GM23338 (cell line): ENCODE measurements around the gene PHAF1. TPM values are rescaled to one million over a fixed set of nuclear protein-coding genes. Genes with fewer than 3 reads are reported as not detected.
A peak's percentile ranks its signal among the peaks of the same experiment; 100 is the strongest.

Source experiments
- ATAC-seq: fragments of 200-7000 bp; cut with Tn5 transposase; 3 replicates; pipeline ENCODE4 v1.9.1; 2020
- DNase-seq: peaks from one replicate; pipeline ENCODE4 v3.0.0-alpha.2; 2015; ENCODE audit warnings: low spot score
- H2AFZ ChIP-seq: fragments of 200-600 bp; sonication (generic); 2 replicates; pipeline ENCODE4 v1.8.0; 2016; ENCODE audit warnings: antibody characterized with exemption, mild to moderate bottlenecking, moderate library complexity
- H3F3A ChIP-seq: fragments of 200-600 bp; sonication (generic); replicated peaks from 2 replicates; pipeline ENCODE4 v1.8.0; 2017; ENCODE audit warnings: antibody characterized with exemption, mixed run types, low read depth
- H3K27ac ChIP-seq: fragments of 200-600 bp; sonication (generic); 2 replicates; pipeline ENCODE4 v1.6.1; 2016; ENCODE audit warnings: low read depth
- H3K27me3 ChIP-seq: fragments of 200-600 bp; sonication (generic); 2 replicates; pipeline ENCODE4 v1.8.0; 2016; ENCODE audit warnings: mild to moderate bottlenecking, mixed run types, moderate library complexity; ENCODE audit not compliant: insufficient read depth
- H3K36me3 ChIP-seq: fragments of 200-600 bp; sonication (generic); 2 replicates; pipeline ENCODE4 v1.8.0; 2016; ENCODE audit warnings: mild to moderate bottlenecking; ENCODE audit not compliant: insufficient read depth
- H3K4me1 ChIP-seq: fragments of 200-600 bp; sonication (generic); 2 replicates; pipeline ENCODE4 v1.8.0; 2016; ENCODE audit warnings: mild to moderate bottlenecking, moderate library complexity; ENCODE audit not compliant: insufficient read depth
- H3K4me2 ChIP-seq: fragments of 200-600 bp; sonication (generic); 2 replicates; pipeline ENCODE4 v1.7.1; 2017; ENCODE audit warnings: mixed run types
- H3K4me3 ChIP-seq: fragments of 200-600 bp; sonication (generic); 2 replicates; pipeline ENCODE4 v1.6.1; 2016; ENCODE audit warnings: mixed run types
- H3K79me2 ChIP-seq: fragments of 200-600 bp; sonication (generic); replicated peaks from 2 replicates; pipeline ENCODE4 v1.8.0; 2017; ENCODE audit warnings: mild to moderate bottlenecking; ENCODE audit not compliant: insufficient read depth
- H3K9me2 ChIP-seq: fragments of 200-600 bp; sonication (generic); 2 replicates; pipeline ENCODE4 v1.8.0; 2017; ENCODE audit not compliant: insufficient read depth
- H4K20me1 ChIP-seq: fragments of 200-600 bp; sonication (generic); replicated peaks from 2 replicates; pipeline ENCODE4 v1.8.0; 2017; ENCODE audit warnings: mild to moderate bottlenecking; ENCODE audit not compliant: insufficient read depth
- H3K27ac Mint-ChIP-seq: 2 replicates; pipeline ENCODE4 v1.8.0; 2020; ENCODE audit warnings: inconsistent platforms, mild to moderate bottlenecking, moderate library complexity, mixed read lengths
- H3K27me3 Mint-ChIP-seq: 3 replicates; pipeline ENCODE4 v1.8.0; 2022; ENCODE audit warnings: low read depth, mild to moderate bottlenecking, moderate library complexity, mixed read lengths, inconsistent platforms; ENCODE audit not compliant: insufficient read depth, poor library complexity
- H3K36me3 Mint-ChIP-seq: 3 replicates; pipeline ENCODE4 v1.8.0; 2021; ENCODE audit warnings: low read depth, mild to moderate bottlenecking, inconsistent platforms, moderate library complexity, mixed read lengths
- H3K4me1 Mint-ChIP-seq: 3 replicates; pipeline ENCODE4 v1.8.0; 2020; ENCODE audit warnings: mild to moderate bottlenecking, inconsistent platforms, mixed read lengths
- H3K4me3 Mint-ChIP-seq: 3 replicates; pipeline ENCODE4 v1.8.0; 2021; ENCODE audit warnings: moderate library complexity, mild to moderate bottlenecking, inconsistent platforms, mixed read lengths
- H3K9me3 Mint-ChIP-seq: 3 replicates; pipeline ENCODE4 v1.8.0; 2020; ENCODE audit warnings: moderate library complexity, mild to moderate bottlenecking, inconsistent platforms, mixed read lengths
- CREB1 ChIP-seq: fragments of 250-450 bp; sonication (Bioruptor Pico); IDR thresholded peaks from 2 replicates; pipeline ENCODE4 v1.5.0; 2020; ENCODE audit warnings: low read depth, mild to moderate bottlenecking, moderate library complexity
- CTCF ChIP-seq, 2 experiments: fragments of 200-600 bp in 1 of 2; sonication (generic) in 1 of 2; conservative IDR thresholded peaks; 2 replicates each; pipeline versions ENCODE4 v1.5.1 to v1.6.1; 2016 to 2017; ENCODE audit warnings: antibody characterized with exemption in 2 of 2, low read depth in 2 of 2, mild to moderate bottlenecking in 2 of 2, moderate library complexity in 1 of 2
- EZH2 ChIP-seq: fragments of 200-600 bp; sonication (generic); IDR thresholded peaks from one replicate; pipeline ENCODE4 v1.8.0; 2017; ENCODE audit warnings: antibody characterized with exemption, mild to moderate bottlenecking, low read depth; ENCODE audit not compliant: unreplicated experiment
- EZH2phosphoT487 ChIP-seq: fragments of 200-600 bp; sonication (generic); IDR thresholded peaks from one replicate; pipeline ENCODE4 v1.8.1; 2018; ENCODE audit warnings: antibody characterized with exemption; ENCODE audit not compliant: unreplicated experiment
- NANOG ChIP-seq: IDR thresholded peaks from 2 replicates; pipeline ENCODE4 v1.6.1; 2016; ENCODE audit warnings: antibody characterized with exemption, borderline replicate concordance
- POLR2AphosphoS5 ChIP-seq: IDR thresholded peaks from 2 replicates; pipeline ENCODE4 v1.6.1; 2016; ENCODE audit warnings: antibody characterized with exemption, low read depth
- STAT1 ChIP-seq: IDR thresholded peaks from one replicate; pipeline ENCODE4 v1.6.1; 2016; ENCODE audit warnings: antibody characterized with exemption; ENCODE audit not compliant: unreplicated experiment
- ZNF114 ChIP-seq: fragments of 250-450 bp; sonication (Bioruptor Pico); IDR thresholded peaks from 2 replicates; pipeline ENCODE4 v1.5.0; 2020; ENCODE audit warnings: mild to moderate bottlenecking, moderate library complexity
- ZNF331 ChIP-seq: fragments of 250-450 bp; sonication (Bioruptor Pico); IDR thresholded peaks from 2 replicates; pipeline ENCODE4 v1.5.0; 2020; ENCODE audit warnings: low read depth, mild to moderate bottlenecking, moderate library complexity
- polyA plus RNA-seq: library from polyadenylated mRNA; unstranded; fragments of >200 nt; fragmentation: Nextera tagmentation; extraction: Ambion mirVana; gene quantifications from 2 replicates; pipeline ENCODE4 v1.2.1, GENCODE V29; 2016
- total RNA-seq: library from RNA; depleted of rRNA; stranded (reverse); fragments of >200 nt; shearing (Covaris generic); gene quantifications from 2 replicates; pipeline ENCODE4 v1.2.3, GENCODE V29; 2014
- TF ChIP-seq, protein P1 (sequence below): IDR thresholded peaks from one replicate; pipeline ENCODE4 v1.6.1; 2018; ENCODE audit warnings: antibody characterized with exemption; ENCODE audit not compliant: unreplicated experiment
- TF ChIP-seq, protein P2 (sequence below): IDR thresholded peaks from 2 replicates; pipeline ENCODE4 v1.6.1; 2016; ENCODE audit warnings: antibody characterized with exemption

PHAF1 gene
- total and polyA plus RNA-seq, 2 experiments from 2014 or later = 14.7 to 35.9 TPM

GRCh38 chr16:67190041-67190440, 80.3 kb downstream of the PHAF1 start, which contains the start of gene EXOC3L1:
TSS of gene EXOC3L1 (minus strand) at chr16:67190136. CDS start at chr16:67189676, 460 bp downstream.
- Histone ChIP-seq H3K4me1 (peaks cover 13% of the 10 kb centered on the region; the same call in 1 of the 2 replicates), H3K36me3 (0 out of 2 replicates have a peak, but pooled peaks cover 2% of the 10 kb centered on the region), H3K27ac (no peak within 1 kb of the TSS), H3K4me2 (no peak within 1 kb of the TSS), H3K79me2 (peaks cover 21% of the 10 kb centered on the region), H3F3A (0 out of 2 replicates have a peak, but pooled peaks cover 6% of the 10 kb centered on the region), H3K4me3 (no peak within 1 kb of the TSS), H3K9me2 (no peaks in the 10 kb centered on the region), H2AFZ (no peak within 1 kb of the TSS), H3K27me3 (peaks cover 17% of the 10 kb centered on the region), H4K20me1 (peaks cover 15% of the 10 kb centered on the region)
- Mint-ChIP-seq H3K27me3 (peaks cover 24% of the 10 kb centered on the region), H3K27ac (no peak within 1 kb of the TSS; the same call in 1 of the 2 replicates), H3K9me3 (no peaks in the 10 kb centered on the region; the same call in 2 of the 3 replicates), H3K36me3 (peaks cover 18% of the 10 kb centered on the region), H3K4me3 (peak within 1 kb of the TSS; percentile 58; the same call in 2 of the 3 replicates), H3K4me1 (peaks cover 33% of the 10 kb centered on the region)
- TF ChIP-seq ZNF331 (CRISPR knock-in tag) = no peak
- no peak for TF ChIP-seq POLR2AphosphoS5
- TF ChIP-seq, protein P1, sequence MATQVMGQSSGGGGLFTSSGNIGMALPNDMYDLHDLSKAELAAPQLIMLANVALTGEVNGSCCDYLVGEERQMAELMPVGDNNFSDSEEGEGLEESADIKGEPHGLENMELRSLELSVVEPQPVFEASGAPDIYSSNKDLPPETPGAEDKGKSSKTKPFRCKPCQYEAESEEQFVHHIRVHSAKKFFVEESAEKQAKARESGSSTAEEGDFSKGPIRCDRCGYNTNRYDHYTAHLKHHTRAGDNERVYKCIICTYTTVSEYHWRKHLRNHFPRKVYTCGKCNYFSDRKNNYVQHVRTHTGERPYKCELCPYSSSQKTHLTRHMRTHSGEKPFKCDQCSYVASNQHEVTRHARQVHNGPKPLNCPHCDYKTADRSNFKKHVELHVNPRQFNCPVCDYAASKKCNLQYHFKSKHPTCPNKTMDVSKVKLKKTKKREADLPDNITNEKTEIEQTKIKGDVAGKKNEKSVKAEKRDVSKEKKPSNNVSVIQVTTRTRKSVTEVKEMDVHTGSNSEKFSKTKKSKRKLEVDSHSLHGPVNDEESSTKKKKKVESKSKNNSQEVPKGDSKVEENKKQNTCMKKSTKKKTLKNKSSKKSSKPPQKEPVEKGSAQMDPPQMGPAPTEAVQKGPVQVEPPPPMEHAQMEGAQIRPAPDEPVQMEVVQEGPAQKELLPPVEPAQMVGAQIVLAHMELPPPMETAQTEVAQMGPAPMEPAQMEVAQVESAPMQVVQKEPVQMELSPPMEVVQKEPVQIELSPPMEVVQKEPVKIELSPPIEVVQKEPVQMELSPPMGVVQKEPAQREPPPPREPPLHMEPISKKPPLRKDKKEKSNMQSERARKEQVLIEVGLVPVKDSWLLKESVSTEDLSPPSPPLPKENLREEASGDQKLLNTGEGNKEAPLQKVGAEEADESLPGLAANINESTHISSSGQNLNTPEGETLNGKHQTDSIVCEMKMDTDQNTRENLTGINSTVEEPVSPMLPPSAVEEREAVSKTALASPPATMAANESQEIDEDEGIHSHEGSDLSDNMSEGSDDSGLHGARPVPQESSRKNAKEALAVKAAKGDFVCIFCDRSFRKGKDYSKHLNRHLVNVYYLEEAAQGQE = no peak
- no peak for TF ChIP-seq CREB1 (CRISPR knock-in tag)
- ATAC-seq = no peak
- DNase-seq = peak; percentile 42

DNA sequence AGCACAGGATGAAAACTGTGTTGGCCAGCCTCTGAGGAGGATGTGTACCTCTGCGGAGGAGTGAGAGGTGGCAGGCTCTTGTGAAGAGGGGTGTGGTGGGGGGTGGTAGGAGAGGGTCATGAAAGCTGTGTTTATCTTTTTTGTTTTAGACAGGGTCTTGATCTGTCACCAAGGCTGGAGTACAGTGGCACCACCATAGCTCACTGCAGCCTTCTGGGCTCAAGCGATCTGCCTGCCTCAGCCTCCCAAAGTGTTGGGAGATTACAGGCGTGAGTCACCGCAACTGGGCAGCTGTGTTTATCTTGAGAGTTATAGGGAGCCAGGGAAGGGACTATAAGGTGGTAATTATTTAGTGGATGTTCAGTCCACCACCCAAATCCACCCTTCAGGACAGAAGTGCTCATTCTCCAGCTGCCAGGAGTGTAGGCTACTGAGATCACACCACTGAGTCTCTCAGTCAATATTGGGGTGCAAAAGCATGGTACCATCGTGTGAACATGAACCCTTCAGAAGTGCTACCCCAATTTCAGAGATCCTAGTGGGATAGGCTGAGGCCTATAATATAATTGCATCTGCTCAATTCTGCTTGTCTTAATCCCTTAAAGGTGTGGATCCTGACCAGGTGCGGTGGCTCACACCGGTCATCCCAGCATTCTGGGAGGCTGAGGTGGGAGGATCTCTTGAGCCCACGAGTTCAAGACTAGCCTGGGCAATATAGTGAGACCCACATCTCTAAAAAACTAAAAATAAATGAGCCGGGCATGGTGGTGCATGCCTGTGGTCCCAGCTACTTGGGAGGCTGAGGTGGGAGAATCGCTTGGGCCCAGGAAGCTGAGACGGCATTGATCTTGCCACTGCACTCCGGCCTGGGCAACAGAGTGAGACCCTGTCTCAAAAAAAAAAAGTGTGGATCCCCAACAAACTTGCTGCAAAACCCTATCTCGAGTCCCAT, 81.0 kb downstream of the PHAF1 start:
- peaks cover 25% of the 10 kb centered on the region for H3K36me3 Mint-ChIP-seq
- no peak for DNase-seq
- peaks cover 21% of the 10 kb centered on the region for H3K79me2 ChIP-seq
- H3K4me1 Mint-ChIP-seq = peaks cover 26% of the 10 kb centered on the region
- H4K20me1 ChIP-seq = peaks cover 18% of the 10 kb centered on the region
- H3K4me3 ChIP-seq = no peak overlapping the region
- H3K9me3 Mint-ChIP-seq = no peaks in the 10 kb centered on the region
- ATAC-seq = no peak
- H3K27me3 Mint-ChIP-seq = peaks cover 18% of the 10 kb centered on the region
- peak overlapping the region; percentile 93; the same call in 1 of the 3 replicates for H3K4me3 Mint-ChIP-seq
- peaks cover 11% of the 10 kb centered on the region; the same call in 1 of the 2 replicates for H3K4me1 ChIP-seq
- H3F3A ChIP-seq = 0 out of 2 replicates have a peak, but pooled peaks cover 6% of the 10 kb centered on the region
- no peaks in the 10 kb centered on the region for H3K9me2 ChIP-seq
- peaks cover 11% of the 10 kb centered on the region for H3K27me3 ChIP-seq
- no peak overlapping the region; the same call in 1 of the 2 replicates for H2AFZ ChIP-seq
- no peak overlapping the region for H3K27ac ChIP-seq
- H3K36me3 ChIP-seq = peaks cover 8% of the 10 kb centered on the region; the same call in 1 of the 2 replicates
- no peak overlapping the region for H3K4me2 ChIP-seq
- no peak overlapping the region; the same call in 1 of the 2 replicates for H3K27ac Mint-ChIP-seq
- TF ChIP-seq ZNF331 (CRISPR knock-in tag) (no peak), NANOG (no peak), ZNF114 (CRISPR knock-in tag) (no peak), CTCF (conservative IDR thresholded peaks at IDR 0.05; ENCODE audit: low read depth in 2 of 2) (no peak), CREB1 (CRISPR knock-in tag) (no peak), POLR2AphosphoS5 (no peak), STAT1 (no peak), EZH2phosphoT487 (no peak), EZH2 (no peak)
- TF ChIP-seq, protein P2, sequence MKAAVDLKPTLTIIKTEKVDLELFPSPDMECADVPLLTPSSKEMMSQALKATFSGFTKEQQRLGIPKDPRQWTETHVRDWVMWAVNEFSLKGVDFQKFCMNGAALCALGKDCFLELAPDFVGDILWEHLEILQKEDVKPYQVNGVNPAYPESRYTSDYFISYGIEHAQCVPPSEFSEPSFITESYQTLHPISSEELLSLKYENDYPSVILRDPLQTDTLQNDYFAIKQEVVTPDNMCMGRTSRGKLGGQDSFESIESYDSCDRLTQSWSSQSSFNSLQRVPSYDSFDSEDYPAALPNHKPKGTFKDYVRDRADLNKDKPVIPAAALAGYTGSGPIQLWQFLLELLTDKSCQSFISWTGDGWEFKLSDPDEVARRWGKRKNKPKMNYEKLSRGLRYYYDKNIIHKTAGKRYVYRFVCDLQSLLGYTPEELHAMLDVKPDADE = no peak
- TF ChIP-seq, protein P1 = no peak
